Measurements from ENCODE around the gene RASSF1. TPM values are rescaled to one million over a fixed set of nuclear protein-coding genes. Genes with fewer than 3 reads are reported as not detected.

The RASSF1 gene
- total and polyA plus RNA-seq, 2 donors (not counting 3 experiments of a cell fraction or from before 2014, with no cell fraction given), result 31.9 to 59.7 TPM

- Histone ChIP-seq H3K4me1 (ENCODE audit: control insufficient read depth, extremely low read depth, insufficient read depth, low read length) (peaks cover 25% of the 10 kb centered on the region), H3K9me3 (replicated peaks; ENCODE audit: control insufficient read depth, insufficient read depth, low read length) (no peaks in the 10 kb centered on the region), H3K9ac (replicated peaks; ENCODE audit: extremely low read depth, insufficient read depth, low read length) (no peak overlapping the region), H3K27me3 (ENCODE audit: control insufficient read depth in 2 of 2, insufficient read depth in 2 of 2, low read length in 2 of 2) (no peaks in the 10 kb centered on the region), H3K79me2 (ENCODE audit: control insufficient read depth, insufficient read depth, low read length) (no peaks in the 10 kb centered on the region), H3K4me3 (replicated peaks in 1 of 3; ENCODE audit: insufficient read depth in 1 of 3, low read depth in 1 of 3, low read length in 3 of 3) (no peak overlapping the region), H2AFZ (ENCODE audit: low read depth, low read length) (no peak overlapping the region), H3K36me3 (ENCODE audit: control insufficient read depth in 2 of 2, extremely low read depth in 1 of 2, insufficient read depth in 2 of 2, low read length in 2 of 2) (no peaks in the 10 kb centered on the region), H3K9me1 (replicated peaks; ENCODE audit: control insufficient read depth, extremely low read depth, insufficient read depth, low read length) (no peaks in the 10 kb centered on the region), H4K20me1 (replicated peaks; ENCODE audit: control insufficient read depth, extremely low read depth, insufficient read depth, low read length) (no peaks in the 10 kb centered on the region), H3K4me2 (ENCODE audit: insufficient read depth, low read length) (no peak overlapping the region), H3K27ac (ENCODE audit: insufficient read depth, low read depth, low read length) (no peak overlapping the region)
- intact Hi-C loops (cut with micrococcal nuclease), result no loop called here
- dilution Hi-C loops (cut with MboI; ENCODE audit: extremely low pct_ligation_motif_present, low sequenced_read_pairs), result no loop called here
- BruUV-seq (replicated peaks), result no TSS peak
- no peak for DNase-seq (ENCODE audit: low read depth, low spot score)
- TF ChIP-seq FOS (IDR thresholded peaks at IDR 0.05; ENCODE audit: borderline replicate concordance, insufficient read depth, low read length) (no peak), MAX (IDR thresholded peaks at IDR 0.05; ENCODE audit: insufficient read depth, insufficient read length) (no peak), POLR2A (IDR thresholded peaks at IDR 0.05; ENCODE audit: low read depth, low read length) (no peak), MYC (IDR thresholded peaks at IDR 0.05; ENCODE audit: low read depth, low read length) (no peak), POLR2AphosphoS5 (IDR thresholded peaks at IDR 0.05; ENCODE audit: insufficient read depth, low read depth, low read length) (no peak), EZH2 (IDR thresholded peaks at IDR 0.05; ENCODE audit: borderline replicate concordance, low read depth, low read length, severe bottlenecking) (no peak), JUN (IDR thresholded peaks at IDR 0.05; ENCODE audit: borderline replicate concordance, insufficient read depth, insufficient read length, low read depth) (no peak), GATA2 (IDR thresholded peaks at IDR 0.05; ENCODE audit: insufficient read depth, insufficient read length, low read depth, low read length) (no peak)
- TF ChIP-seq, protein P1, sequence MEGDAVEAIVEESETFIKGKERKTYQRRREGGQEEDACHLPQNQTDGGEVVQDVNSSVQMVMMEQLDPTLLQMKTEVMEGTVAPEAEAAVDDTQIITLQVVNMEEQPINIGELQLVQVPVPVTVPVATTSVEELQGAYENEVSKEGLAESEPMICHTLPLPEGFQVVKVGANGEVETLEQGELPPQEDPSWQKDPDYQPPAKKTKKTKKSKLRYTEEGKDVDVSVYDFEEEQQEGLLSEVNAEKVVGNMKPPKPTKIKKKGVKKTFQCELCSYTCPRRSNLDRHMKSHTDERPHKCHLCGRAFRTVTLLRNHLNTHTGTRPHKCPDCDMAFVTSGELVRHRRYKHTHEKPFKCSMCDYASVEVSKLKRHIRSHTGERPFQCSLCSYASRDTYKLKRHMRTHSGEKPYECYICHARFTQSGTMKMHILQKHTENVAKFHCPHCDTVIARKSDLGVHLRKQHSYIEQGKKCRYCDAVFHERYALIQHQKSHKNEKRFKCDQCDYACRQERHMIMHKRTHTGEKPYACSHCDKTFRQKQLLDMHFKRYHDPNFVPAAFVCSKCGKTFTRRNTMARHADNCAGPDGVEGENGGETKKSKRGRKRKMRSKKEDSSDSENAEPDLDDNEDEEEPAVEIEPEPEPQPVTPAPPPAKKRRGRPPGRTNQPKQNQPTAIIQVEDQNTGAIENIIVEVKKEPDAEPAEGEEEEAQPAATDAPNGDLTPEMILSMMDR (IDR thresholded peaks at IDR 0.05; ENCODE audit: extremely low read depth in 1 of 2, insufficient read depth in 1 of 2, low read depth in 1 of 2, low read length in 2 of 2), result no peak
- FAIRE-seq, result no peak
- CTCF ChIA-PET, result no interaction called here
- POLR2A ChIA-PET, result no interaction called here
These were observed 43.3 kb downstream of the RASSF1 start for GRCh38 chr3:50297384-50297775.

All from endothelial cell of umbilical vein (primary cell).